Fibroblast of the aortic adventitia (primary cell): ENCODE data around the gene GRIK4. TPM values are rescaled to one million over a fixed set of nuclear protein-coding genes. Genes with fewer than 3 reads are reported as not detected.
"Not testable (repeated sequence)": the region's sequence is repeated elsewhere in the genome, so short reads cannot be mapped to it uniquely, and the experiment has no call there.

ENCODE experiments used
- DNase-seq: peaks from one replicate; pipeline ENCODE4 v3.0.0-alpha.2; 2010; ENCODE audit warnings: low read depth
- H3K4me3 ChIP-seq: 2 replicates; pipeline ENCODE4 v1.5.1; 2011; ENCODE audit warnings: low read depth, mild to moderate bottlenecking, control low read depth, low read length, moderate library complexity
- CTCF ChIP-seq: IDR thresholded peaks from 2 replicates; pipeline ENCODE4 v1.5.1; 2011; ENCODE audit warnings: mild to moderate bottlenecking, low read length, control low read depth, inconsistent platforms; ENCODE audit not compliant: insufficient read depth
- total RNA-seq: library from RNA; depleted of rRNA; stranded (reverse); fragments of >200 nt; gene quantifications from 2 replicates; pipeline ENCODE4 v1.2.3, GENCODE V29; 2012; ENCODE audit warnings: low replicate concordance

Gene GRIK4
- total RNA-seq, 1 donor = not detected

- no peak overlapping the region for H3K4me3 ChIP-seq
- DNase-seq = no peak
- TF ChIP-seq CTCF = no peak
Measured at GRCh38 chr11:121031167-121031566, 519.6 kb downstream of the GRIK4 start.

GRCh38 chr11:121031648-121032047 is 520.1 kb downstream of the GRIK4 start:
- H3K4me3 ChIP-seq, DNase-seq: not testable (repeated sequence)

- DNase-seq = no peak
- TF ChIP-seq CTCF = no peak
Measured at GRCh38 chr11:121032546-121032945, 521.0 kb downstream of the GRIK4 start.

DNA sequence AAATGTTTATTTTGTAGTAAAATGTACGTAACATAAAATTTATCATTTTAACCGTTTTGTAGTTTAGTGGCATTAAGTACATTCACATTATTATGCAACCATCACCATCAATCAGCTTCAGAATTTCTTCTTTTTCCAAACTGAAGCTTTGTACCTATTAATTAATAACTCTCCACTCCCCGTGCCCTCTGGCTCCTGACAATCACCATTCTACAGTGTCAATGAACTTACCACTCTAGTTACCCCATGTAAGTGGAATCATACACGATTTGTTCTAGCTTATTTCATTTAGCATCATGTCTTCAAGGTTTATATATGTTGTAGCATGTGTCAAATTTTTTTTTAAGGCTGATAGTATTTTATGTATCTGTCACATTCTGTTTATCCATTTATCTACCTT is 522.1 kb downstream of the GRIK4 start:
- no peak for DNase-seq
- no peak overlapping the region for H3K4me3 ChIP-seq
- no peak for TF ChIP-seq CTCF

More at GRCh38 chr11:121032546-121032945, 521.0 kb downstream of the GRIK4 start:
- H3K4me3 ChIP-seq = no peak overlapping the region

GRCh38 chr11:121035169-121035755 is 523.7 kb downstream of the GRIK4 start:
- H3K4me3 ChIP-seq = no peak overlapping the region
- no peak for TF ChIP-seq CTCF
- DNase-seq = no peak

GRCh38 chr11:121035780-121036179 is 524.2 kb downstream of the GRIK4 start:
- DNase-seq = no peak
- no peak for TF ChIP-seq CTCF
- no peak overlapping the region for H3K4me3 ChIP-seq

DNA sequence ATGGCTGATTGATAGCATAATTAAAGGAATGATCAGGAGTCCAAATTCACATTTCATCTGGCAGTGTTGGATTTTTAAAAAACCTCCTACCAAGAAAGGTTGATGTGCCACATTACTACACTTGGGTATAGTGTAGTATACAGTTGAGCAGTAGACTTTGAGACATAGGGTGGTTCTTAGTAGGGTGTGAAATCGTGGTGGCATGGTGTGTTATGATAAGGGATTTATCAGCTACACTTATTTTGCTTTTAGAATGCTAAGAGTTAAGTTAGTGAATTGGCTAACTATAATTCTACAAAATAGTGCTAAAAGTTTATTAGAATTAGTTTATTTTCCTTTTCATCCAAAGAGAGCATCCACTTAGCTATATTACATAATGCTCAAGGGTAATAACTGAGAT is 525.5 kb downstream of the GRIK4 start:
- TF ChIP-seq CTCF = no peak
- no peak for DNase-seq

More for the DNA sequence above, 525.5 kb downstream of the GRIK4 start:
- no peak overlapping the region for H3K4me3 ChIP-seq

Other genes starting within 250 kb of the GRIK4 start
- gene TLCD5, start 186.4 kb upstream of the GRIK4 start, total RNA-seq = 5.8 and 6.4 TPM in 2 replicates
- gene ARHGEF12, start 175.3 kb upstream of the GRIK4 start, total RNA-seq = 85.2 and 103 TPM in 2 replicates